Dendritic cell treated with granulocyte-macrophage colony-stimulating factor and Interleukin-4, amounts not matched to agents 40 ng/mL and 50 ng/mL, for 4 days (primary cell): ENCODE data around the gene EVA1C.

Source experiments
- H3K27ac Mint-ChIP-seq: one replicate; pipeline ENCODE4 v1.8.0; 2022; ENCODE audit warnings: mild to moderate bottlenecking, mixed read lengths
- H3K27me3 Mint-ChIP-seq: one replicate; pipeline ENCODE4 v1.8.0; 2022; ENCODE audit warnings: mild to moderate bottlenecking, mixed read lengths
- H3K36me3 Mint-ChIP-seq: one replicate; pipeline ENCODE4 v1.8.0; 2022; ENCODE audit warnings: low read depth, mixed read lengths
- H3K4me1 Mint-ChIP-seq: one replicate; pipeline ENCODE4 v1.8.0; 2022; ENCODE audit warnings: low read depth, mixed read lengths
- H3K4me3 Mint-ChIP-seq: one replicate; pipeline ENCODE4 v1.8.0; 2022; ENCODE audit warnings: mild to moderate bottlenecking, moderate library complexity, mixed read lengths
- H3K9me3 Mint-ChIP-seq: one replicate; pipeline ENCODE4 v1.8.0; 2022; ENCODE audit warnings: mixed read lengths
- intact Hi-C: fragments of 100-400 bp; cut with micrococcal nuclease; formaldehyde crosslinking; loops from one replicate; pipeline ENCODE4 v1.15.0; 2022

The EVA1C gene

GRCh38 chr21:32403201-32403777 is 9.2 kb upstream of the EVA1C start:
- no peaks in the 10 kb centered on the region for H3K4me1 Mint-ChIP-seq
- H3K9me3 Mint-ChIP-seq: no peaks in the 10 kb centered on the region
- H3K27me3 Mint-ChIP-seq: peaks cover 23% of the 10 kb centered on the region
- no peaks in the 10 kb centered on the region for H3K36me3 Mint-ChIP-seq
- H3K27ac Mint-ChIP-seq: no peak overlapping the region
- H3K4me3 Mint-ChIP-seq: no peak overlapping the region
- intact Hi-C loops: loop anchor here (1.0 kb wide), 1 partner anchor 198 kb away; no protein-coding TSS in a partner anchor

- H3K4me1 Mint-ChIP-seq: peaks cover 2% of the 10 kb centered on the region
- H3K27me3 Mint-ChIP-seq: peaks cover 19% of the 10 kb centered on the region
- H3K4me3 Mint-ChIP-seq: no peak overlapping the region
- H3K36me3 Mint-ChIP-seq: no peaks in the 10 kb centered on the region
- H3K9me3 Mint-ChIP-seq: no peaks in the 10 kb centered on the region
- intact Hi-C loops: no loop called here
- no peak overlapping the region for H3K27ac Mint-ChIP-seq
Observed at GRCh38 chr21:32406405-32406804, 6.1 kb upstream of the EVA1C start.

- peaks cover 15% of the 10 kb centered on the region for H3K4me1 Mint-ChIP-seq
- H3K36me3 Mint-ChIP-seq: no peaks in the 10 kb centered on the region
- no peak overlapping the region for H3K27ac Mint-ChIP-seq
- H3K27me3 Mint-ChIP-seq: peaks cover 28% of the 10 kb centered on the region
- no peak overlapping the region for H3K4me3 Mint-ChIP-seq
- no peaks in the 10 kb centered on the region for H3K9me3 Mint-ChIP-seq
- intact Hi-C loops: loop anchor here (5.0 kb wide), 1 partner anchor 157 kb away; no protein-coding TSS in a partner anchor
Observed at GRCh38 chr21:32410291-32410690, 2.2 kb upstream of the EVA1C start.

- intact Hi-C loops: loop anchor here (5.0 kb wide), 1 partner anchor 156 kb away; no protein-coding TSS in a partner anchor
- peaks cover 15% of the 10 kb centered on the region for H3K4me1 Mint-ChIP-seq
- no peak overlapping the region for H3K27ac Mint-ChIP-seq
- no peaks in the 10 kb centered on the region for H3K9me3 Mint-ChIP-seq
- no peak overlapping the region for H3K4me3 Mint-ChIP-seq
- H3K36me3 Mint-ChIP-seq: no peaks in the 10 kb centered on the region
- H3K27me3 Mint-ChIP-seq: peaks cover 28% of the 10 kb centered on the region
Observed at GRCh38 chr21:32410916-32411315, 1.6 kb upstream of the EVA1C start.

GRCh38 chr21:32411350-32412161 is 950 bp upstream of the EVA1C start:
- no peaks in the 10 kb centered on the region for H3K9me3 Mint-ChIP-seq
- H3K36me3 Mint-ChIP-seq: no peaks in the 10 kb centered on the region
- H3K4me3 Mint-ChIP-seq: peak overlapping the region; percentile 89
- H3K4me1 Mint-ChIP-seq: peaks cover 15% of the 10 kb centered on the region
- intact Hi-C loops: loop anchor here (1.0 to 5.0 kb wide), 2 partner anchors 18 to 156 kb away; partner anchors contain the start of gene URB1
- H3K27ac Mint-ChIP-seq: peak overlapping the region; percentile 75
- peaks cover 28% of the 10 kb centered on the region for H3K27me3 Mint-ChIP-seq

GRCh38 chr21:32413015-32413504 is 554 bp downstream of the EVA1C start:
- H3K36me3 Mint-ChIP-seq: no peaks in the 10 kb centered on the region
- H3K27me3 Mint-ChIP-seq: peaks cover 28% of the 10 kb centered on the region
- intact Hi-C loops: loop anchor here (5.0 kb wide), 1 partner anchor 154 kb away; no protein-coding TSS in a partner anchor
- H3K9me3 Mint-ChIP-seq: no peaks in the 10 kb centered on the region
- H3K4me1 Mint-ChIP-seq: peaks cover 15% of the 10 kb centered on the region
- H3K27ac Mint-ChIP-seq: peak overlapping the region; percentile 35
- H3K4me3 Mint-ChIP-seq: peak overlapping the region; percentile 71

- Mint-ChIP-seq H3K27ac (no peak overlapping the region), H3K4me1 (peaks cover 15% of the 10 kb centered on the region), H3K36me3 (no peaks in the 10 kb centered on the region), H3K9me3 (no peaks in the 10 kb centered on the region), H3K4me3 (no peak overlapping the region), H3K27me3 (peaks cover 24% of the 10 kb centered on the region)
- intact Hi-C loops: loop anchor here (5.0 kb wide), 1 partner anchor 153 kb away; no protein-coding TSS in a partner anchor
Observed at GRCh38 chr21:32413697-32414578, 1.4 kb downstream of the EVA1C start.

GRCh38 chr21:32414579-32415358 is 2.3 kb downstream of the EVA1C start:
- peaks cover 24% of the 10 kb centered on the region for H3K27me3 Mint-ChIP-seq
- no peak overlapping the region for H3K4me3 Mint-ChIP-seq
- peaks cover 15% of the 10 kb centered on the region for H3K4me1 Mint-ChIP-seq
- H3K36me3 Mint-ChIP-seq: no peaks in the 10 kb centered on the region
- H3K27ac Mint-ChIP-seq: no peak overlapping the region
- H3K9me3 Mint-ChIP-seq: no peaks in the 10 kb centered on the region
- intact Hi-C loops: loop anchor here (5.0 kb wide), 1 partner anchor 153 kb away; no protein-coding TSS in a partner anchor

GRCh38 chr21:32415451-32416398 is 3.2 kb downstream of the EVA1C start:
- H3K36me3 Mint-ChIP-seq: no peaks in the 10 kb centered on the region
- no peak overlapping the region for H3K27ac Mint-ChIP-seq
- no peak overlapping the region for H3K4me3 Mint-ChIP-seq
- no peaks in the 10 kb centered on the region for H3K9me3 Mint-ChIP-seq
- peaks cover 15% of the 10 kb centered on the region for H3K4me1 Mint-ChIP-seq
- H3K27me3 Mint-ChIP-seq: peaks cover 20% of the 10 kb centered on the region
- intact Hi-C loops: no loop called here

GRCh38 chr21:32418146-32418545 is 5.6 kb downstream of the EVA1C start:
- H3K4me3 Mint-ChIP-seq: no peak overlapping the region

GRCh38 chr21:32422064-32422463 is 9.6 kb downstream of the EVA1C start:
- Mint-ChIP-seq H3K27ac (no peak overlapping the region), H3K4me1 (no peaks in the 10 kb centered on the region), H3K27me3 (no peaks in the 10 kb centered on the region), H3K9me3 (peaks cover 9% of the 10 kb centered on the region), H3K4me3 (no peak overlapping the region), H3K36me3 (no peaks in the 10 kb centered on the region)
- intact Hi-C loops: no loop called here

More at GRCh38 chr21:32418146-32418545, 5.6 kb downstream of the EVA1C start:
- peaks cover 3% of the 10 kb centered on the region for H3K4me1 Mint-ChIP-seq
- H3K9me3 Mint-ChIP-seq: peaks cover 9% of the 10 kb centered on the region
- peaks cover 5% of the 10 kb centered on the region for H3K27me3 Mint-ChIP-seq
- intact Hi-C loops: no loop called here
- no peaks in the 10 kb centered on the region for H3K36me3 Mint-ChIP-seq
- no peak overlapping the region for H3K27ac Mint-ChIP-seq
